Stimulated activated CD8-positive, alpha-beta memory T cell treated with anti-CD3 and anti-CD28 coated beads, Interleukin-2, amount 100 ng/mL, for 1 hour (primary cell): Measurements from ENCODE around the gene ZRANB1.

ENCODE experiments used
- DNase-seq, 2 donors: peaks; one replicate each; pipeline ENCODE4 v3.0.0-alpha.2; 2020; ENCODE audit warnings: low read depth in 2 of 2

The ZRANB1 gene

DNA sequence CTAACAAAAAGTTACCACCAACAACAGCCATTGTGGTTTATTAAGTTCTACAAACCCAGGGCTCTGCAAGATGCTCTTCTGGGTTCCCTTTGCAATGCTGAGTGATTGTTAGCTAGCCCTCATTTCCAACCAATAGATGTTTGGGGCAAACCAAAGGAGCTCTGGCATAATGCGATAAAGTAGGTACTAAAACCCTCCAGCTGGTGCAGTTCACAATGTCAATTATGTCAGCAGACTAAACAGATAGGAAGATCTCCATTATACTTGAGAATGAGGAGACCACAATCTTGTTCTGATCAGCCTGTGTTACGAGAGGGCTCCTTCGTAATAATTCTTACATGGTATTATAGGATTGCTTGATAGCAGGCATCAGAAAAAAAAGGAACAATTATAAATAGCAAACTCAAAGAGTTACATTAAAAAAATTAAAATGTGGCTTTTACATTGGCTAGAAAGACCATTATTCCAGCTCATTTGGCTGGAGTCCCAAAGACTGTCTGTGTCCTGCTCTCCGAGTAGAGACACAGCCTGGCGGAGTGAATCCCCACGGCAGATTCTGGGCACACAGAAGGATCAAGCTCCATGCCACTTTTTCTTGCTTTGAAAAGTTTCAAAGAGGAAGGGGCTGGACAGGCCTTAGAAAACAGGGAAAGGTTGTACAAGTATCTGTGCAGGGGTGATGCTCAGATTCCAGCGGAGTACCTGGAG lies 93.8 kb downstream of the ZRANB1 start:
- no peak for DNase-seq

DNA sequence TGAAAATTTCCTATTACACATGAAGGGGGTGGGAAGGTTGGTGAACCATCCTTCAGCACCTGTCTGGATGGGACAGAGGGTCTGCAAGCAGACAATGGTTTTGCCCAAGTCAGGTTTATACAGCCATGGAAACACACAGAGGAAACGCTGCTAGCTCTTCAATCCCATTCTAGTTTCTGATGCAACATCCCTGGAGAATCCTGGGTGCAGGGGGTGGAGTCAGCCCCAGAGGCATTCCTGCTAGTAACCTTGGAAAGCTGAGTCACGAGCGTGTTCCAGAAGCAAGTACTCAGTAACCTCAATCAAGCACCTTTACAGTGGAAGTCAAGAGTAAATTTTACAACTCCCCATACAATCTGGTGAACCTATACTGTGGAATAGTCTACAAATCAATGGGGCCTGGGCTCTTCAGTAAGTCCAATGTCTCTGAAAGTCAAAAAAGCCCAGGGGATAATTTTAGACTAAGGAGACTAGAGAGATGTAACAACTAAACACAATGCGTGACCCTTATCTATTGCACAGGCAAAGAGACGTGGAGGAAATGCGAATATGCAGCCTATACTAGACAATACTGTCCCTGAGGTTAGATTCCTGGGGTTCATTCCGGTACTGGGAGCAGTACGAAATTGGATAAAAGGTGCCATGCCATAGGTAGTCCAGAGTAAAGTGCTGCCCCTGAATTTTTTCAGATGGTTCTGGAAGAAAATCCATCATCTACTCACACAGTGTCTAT lies 95.4 kb downstream of the ZRANB1 start:
- no peak for DNase-seq
